Stimulated activated CD4-positive, alpha-beta T cell treated with anti-CD3 and anti-CD28 coated beads, Interleukin-15, amount 100 ng/mL, for 48 hours (primary cell): ENCODE measurements around the gene CUL4B.
A peak's percentile ranks its signal among the peaks of the same experiment; 100 is the strongest.
"Not testable (repeated sequence)": the region's sequence is repeated elsewhere in the genome, so short reads cannot be mapped to it uniquely, and the experiment has no call there.

Experiments
- DNase-seq, 2 donors: peaks; one replicate each; pipeline ENCODE4 v3.0.0-alpha.2; 2020; ENCODE audit warnings: low read depth in 2 of 2

Gene CUL4B

DNA sequence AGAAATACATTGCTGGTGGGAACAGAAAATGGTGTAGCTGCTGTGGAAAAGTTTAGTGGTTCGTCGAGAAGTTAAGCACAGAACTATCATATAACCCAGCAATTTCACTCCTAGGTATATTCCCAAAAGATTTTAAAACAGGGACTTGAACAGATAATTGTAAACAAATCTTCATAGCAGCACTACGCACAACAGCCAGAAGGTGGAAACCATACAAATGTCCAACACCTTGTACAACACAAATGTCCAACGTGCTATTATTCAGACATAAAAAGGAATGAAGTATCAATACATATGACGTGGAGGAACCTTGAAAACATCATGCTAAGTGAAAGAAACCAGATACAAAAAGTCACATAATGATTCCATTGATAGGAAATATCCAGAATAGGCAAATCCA lies 37.9 kb downstream of the CUL4B start:
- DNase-seq = no peak

DNA sequence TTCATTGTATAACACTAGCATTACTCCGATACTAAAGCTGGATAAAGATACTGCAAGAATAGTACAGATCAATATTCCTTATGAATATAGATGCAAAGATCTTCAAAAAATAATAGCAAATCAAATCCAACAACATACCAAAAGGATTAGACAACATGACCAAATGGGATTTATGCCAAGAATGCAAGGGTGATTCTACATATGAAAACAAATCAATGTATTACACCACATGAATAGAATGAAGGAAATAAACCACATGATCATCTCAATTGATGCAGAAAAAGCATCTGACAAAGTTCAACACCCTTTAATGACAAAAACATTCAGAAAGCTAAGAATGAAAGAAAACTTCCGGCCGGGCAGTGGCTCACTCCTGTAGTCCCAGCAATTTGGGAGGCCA lies 42.8 kb downstream of the CUL4B start:
- no peak for DNase-seq

DNA sequence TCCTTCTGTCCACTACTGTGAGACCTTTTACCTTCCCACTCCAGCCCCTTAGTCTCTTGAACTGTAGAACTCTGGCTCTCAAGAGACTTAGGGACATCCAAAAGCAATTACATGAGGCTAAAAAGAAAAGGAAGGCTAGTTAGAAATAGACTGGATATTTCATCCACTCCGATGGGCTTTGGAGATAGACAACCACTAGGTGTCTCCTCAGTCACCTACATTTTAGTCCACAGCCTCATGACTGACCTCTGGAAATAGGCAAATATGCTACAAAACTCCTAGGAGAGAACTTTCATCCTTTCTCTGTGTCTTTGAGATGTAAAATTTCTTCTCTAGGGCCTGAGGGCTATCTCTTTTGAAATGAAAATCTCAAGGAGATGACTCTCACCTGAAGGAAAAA lies 46.5 kb downstream of the CUL4B start:
- DNase-seq = no peak

- no peak for DNase-seq
Measured at GRCh38 chrX:120512627-120513026, 48.1 kb downstream of the CUL4B start.

GRCh38 chrX:120512222-120512621 lies 48.5 kb downstream of the CUL4B start:
- DNase-seq = no peak

- DNase-seq = no peak
Measured at GRCh38 chrX:120504569-120504968, 56.2 kb downstream of the CUL4B start.

DNA sequence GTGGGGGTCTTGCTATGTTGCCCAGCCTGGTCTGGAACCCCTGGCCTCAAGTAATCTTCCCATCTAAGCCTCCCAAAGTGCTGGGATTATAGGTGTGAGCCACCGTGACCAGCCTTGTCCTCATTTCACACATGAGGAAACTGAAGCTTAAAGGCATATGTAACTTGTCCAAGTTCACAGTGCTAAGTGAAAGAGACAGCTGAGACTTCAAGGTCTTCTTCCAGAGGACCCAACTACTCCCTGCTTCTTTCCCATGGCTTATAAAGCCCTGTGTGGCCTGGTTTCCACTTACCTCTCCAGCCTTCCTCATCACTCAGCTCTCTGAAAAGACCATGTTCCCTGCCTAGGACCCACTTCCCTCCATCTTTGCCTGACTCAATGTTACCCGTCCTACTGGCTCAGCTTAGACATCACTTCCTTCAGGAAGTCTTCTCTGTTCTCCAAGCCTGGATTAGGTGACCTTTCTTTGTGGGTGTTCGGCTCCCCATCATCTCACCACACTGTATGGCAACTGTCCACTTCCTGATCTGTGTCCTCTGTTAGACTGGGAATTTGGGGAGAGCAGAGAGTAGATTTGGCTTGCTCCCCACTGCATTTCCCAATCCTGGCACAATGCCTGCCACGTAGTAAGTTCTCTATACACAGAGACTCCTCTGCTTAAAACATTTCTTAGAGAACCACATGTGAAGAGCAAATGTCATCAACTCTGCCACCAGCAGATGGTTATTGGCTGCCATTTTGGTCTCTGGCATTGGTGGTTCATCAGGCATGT lies 61.3 kb downstream of the CUL4B start:
- no peak for DNase-seq

DNA sequence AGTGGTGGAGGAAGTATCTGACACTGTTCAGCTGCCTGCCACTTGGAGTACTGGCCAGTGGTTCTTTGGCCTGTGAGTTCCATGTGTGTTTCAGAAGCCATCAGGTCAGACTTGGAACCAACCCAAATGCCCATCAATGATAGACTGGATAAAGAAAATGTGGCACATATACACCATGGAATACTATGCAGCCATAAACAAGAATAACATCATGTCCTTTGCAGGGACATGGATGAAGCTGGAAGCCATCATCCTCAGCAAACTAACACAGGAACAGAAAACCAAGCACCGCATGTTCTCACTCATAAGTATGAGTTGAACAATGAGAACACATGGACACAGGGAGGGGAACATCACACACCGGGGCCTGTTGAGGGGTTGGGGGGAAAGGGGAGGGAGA lies 70.6 kb downstream of the CUL4B start:
- DNase-seq = not testable (repeated sequence)

DNA sequence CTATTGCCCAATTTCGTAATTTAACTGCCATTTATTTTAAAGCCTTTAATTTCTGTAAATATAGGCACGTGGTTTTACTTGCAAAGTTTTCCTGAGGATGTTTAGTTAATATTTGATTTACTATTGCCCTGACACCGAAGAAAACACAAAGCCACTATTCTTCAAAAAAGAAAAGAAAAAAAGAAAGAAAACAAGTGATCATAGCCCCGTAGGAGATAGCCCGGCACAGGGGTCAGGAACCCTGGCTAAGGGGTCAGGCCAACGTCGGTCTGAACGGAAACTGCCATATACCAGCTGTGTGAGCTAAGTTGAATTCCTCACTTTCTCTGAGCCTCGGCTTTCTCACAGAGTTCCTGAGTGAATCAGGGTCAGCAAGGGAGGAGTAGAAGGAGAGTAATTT lies 74.0 kb downstream of the CUL4B start:
- no peak for DNase-seq

GRCh38 chrX:120485638-120486520 lies 74.9 kb downstream of the CUL4B start:
- DNase-seq = peak; percentile 23 to 31

DNA sequence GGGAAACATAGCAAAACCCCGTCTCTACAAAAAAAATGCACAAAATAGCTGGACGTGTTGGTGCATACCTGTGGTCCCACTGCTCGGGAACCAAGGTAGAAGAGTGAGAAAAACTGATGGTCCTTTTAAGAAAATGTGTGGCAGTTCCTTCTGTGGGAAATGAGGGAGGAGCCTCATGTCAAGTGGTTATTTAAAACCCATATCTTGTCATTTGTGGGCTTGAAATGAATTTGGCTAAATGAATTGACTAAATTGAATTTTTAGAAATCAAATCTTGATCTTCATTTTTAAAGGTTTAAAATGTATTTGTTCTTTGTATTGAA lies 75.5 kb downstream of the CUL4B start:
- DNase-seq = no peak

- DNase-seq = no peak
Measured at GRCh38 chrX:120477453-120477852, 83.3 kb downstream of the CUL4B start.

- no peak for DNase-seq
Measured at GRCh38 chrX:120476714-120477113, 84.0 kb downstream of the CUL4B start.

- DNase-seq = not testable (repeated sequence)
Measured at GRCh38 chrX:120475447-120475846, 85.3 kb downstream of the CUL4B start.
